GM12873 (cell line): ENCODE results near the gene HECA.
A peak's percentile ranks its signal among the peaks of the same experiment; 100 is the strongest.

Experiments used
- TF ChIP-seq, protein P1 (sequence below): IDR thresholded peaks from 2 replicates; pipeline ENCODE4 v1.5.1; 2012; ENCODE audit warnings: low read depth, mild to moderate bottlenecking, moderate library complexity, low read length, control low read depth; ENCODE audit not compliant: insufficient read depth; ENCODE audit errors: missing control alignments

HECA gene, protein sequence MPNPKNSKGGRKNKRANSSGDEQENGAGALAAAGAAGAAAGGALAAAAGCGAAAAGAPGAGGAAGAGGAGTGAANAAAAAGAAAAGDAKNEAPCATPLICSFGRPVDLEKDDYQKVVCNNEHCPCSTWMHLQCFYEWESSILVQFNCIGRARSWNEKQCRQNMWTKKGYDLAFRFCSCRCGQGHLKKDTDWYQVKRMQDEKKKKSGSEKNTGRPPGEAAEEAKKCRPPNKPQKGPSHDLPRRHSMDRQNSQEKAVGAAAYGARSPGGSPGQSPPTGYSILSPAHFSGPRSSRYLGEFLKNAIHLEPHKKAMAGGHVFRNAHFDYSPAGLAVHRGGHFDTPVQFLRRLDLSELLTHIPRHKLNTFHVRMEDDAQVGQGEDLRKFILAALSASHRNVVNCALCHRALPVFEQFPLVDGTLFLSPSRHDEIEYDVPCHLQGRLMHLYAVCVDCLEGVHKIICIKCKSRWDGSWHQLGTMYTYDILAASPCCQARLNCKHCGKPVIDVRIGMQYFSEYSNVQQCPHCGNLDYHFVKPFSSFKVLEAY

DNA sequence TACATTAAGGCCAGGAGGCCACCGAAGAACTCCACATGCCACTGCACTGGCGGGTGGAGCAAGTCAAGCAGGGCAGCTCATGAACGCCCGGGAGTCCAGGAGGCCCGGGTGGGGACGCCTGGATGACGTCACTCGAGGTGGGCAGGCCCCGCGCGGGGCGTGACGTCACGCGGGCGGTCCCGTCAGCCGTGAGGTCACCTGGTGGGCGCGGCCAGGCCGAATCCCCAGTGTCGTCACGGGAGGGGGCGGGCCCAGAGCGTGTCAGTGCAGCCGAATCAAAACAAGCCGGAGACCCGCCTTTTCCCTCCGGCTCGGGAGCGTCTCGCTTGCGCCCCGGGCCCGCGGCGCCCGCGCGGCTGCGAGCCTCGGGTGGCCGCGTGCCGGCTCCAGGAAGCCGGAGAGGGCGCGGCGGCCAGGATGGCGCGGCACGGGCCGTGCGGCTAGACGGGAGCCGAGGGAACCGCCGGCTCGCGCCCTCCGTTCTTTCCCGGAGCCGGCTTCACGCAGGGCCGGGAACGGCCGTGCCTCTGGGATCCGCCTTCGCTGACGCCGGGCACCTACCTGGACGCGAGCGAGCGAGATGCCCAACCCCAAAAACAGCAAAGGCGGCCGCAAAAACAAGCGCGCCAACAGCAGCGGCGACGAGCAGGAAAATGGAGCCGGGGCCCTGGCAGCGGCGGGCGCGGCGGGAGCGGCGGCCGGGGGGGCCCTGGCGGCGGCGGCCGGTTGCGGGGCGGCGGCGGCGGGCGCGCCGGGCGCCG, at the start of gene HECA:
Gene HECA, plus strand, starts transcription at position 264 of the 761 bp plus-strand sequence. Its CDS starts 317 bp downstream, at position 581.
- TF ChIP-seq, protein P1, sequence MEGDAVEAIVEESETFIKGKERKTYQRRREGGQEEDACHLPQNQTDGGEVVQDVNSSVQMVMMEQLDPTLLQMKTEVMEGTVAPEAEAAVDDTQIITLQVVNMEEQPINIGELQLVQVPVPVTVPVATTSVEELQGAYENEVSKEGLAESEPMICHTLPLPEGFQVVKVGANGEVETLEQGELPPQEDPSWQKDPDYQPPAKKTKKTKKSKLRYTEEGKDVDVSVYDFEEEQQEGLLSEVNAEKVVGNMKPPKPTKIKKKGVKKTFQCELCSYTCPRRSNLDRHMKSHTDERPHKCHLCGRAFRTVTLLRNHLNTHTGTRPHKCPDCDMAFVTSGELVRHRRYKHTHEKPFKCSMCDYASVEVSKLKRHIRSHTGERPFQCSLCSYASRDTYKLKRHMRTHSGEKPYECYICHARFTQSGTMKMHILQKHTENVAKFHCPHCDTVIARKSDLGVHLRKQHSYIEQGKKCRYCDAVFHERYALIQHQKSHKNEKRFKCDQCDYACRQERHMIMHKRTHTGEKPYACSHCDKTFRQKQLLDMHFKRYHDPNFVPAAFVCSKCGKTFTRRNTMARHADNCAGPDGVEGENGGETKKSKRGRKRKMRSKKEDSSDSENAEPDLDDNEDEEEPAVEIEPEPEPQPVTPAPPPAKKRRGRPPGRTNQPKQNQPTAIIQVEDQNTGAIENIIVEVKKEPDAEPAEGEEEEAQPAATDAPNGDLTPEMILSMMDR, result no peak

DNA sequence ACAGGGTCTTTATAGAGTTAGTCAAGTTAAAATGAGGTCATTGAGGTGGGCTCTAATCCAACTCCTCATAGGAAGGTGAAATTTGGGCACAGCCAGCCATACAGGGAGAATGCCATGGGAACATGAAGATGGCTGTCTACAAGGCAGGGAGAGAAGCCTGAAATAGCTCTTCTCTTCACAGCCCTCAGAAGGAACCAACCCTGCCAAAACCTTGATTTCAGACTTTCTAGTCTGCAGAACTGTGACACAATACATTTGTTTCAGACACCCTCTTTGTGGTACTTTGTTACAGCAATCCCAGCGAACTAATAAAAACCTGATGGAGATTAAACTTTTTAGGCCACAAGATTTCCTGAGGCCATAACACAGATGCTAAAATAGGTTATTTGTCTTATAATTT, 43.1 kb upstream of the HECA start:
- TF ChIP-seq, protein P1, result no peak

DNA sequence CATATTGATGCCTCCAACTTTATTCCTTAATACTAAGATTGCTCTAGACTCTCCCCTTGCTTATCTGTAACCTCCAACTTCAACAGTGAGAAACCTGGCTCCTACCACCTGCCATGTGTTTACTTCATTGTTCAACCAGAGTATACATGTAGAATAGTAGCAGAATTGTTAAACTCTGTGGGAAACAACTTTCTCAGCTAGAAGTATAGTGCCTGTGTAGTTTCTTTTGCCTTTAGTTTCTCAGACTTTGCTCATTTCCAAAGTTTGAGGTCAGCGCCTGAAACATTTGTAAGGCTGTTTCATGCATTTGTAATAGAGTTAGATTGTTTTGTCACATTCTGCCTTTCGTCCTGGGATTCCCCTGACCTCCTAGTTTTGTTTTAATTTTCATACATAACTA, 34.9 kb upstream of the HECA start:
- TF ChIP-seq, protein P1, result no peak

DNA sequence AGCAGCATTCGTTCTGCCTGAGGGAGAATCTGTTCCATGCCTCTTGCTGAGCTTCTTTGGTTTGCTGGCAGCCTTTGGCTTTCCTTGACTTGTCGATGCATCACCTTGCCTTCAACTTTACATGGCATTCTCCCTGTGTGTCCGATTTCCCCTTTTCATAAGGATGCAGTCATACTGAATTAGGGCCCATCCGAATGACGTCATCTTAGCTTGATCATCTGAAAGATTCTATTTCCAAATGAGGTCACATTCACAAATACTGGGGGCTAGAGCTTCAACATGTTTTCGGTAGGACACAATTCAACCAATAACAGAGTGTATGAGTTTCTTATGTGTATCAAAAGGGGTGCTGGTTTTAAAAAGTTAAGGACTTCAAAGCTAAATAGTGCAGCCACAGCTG, 27.8 kb upstream of the HECA start:
- TF ChIP-seq, protein P1, result no peak

DNA sequence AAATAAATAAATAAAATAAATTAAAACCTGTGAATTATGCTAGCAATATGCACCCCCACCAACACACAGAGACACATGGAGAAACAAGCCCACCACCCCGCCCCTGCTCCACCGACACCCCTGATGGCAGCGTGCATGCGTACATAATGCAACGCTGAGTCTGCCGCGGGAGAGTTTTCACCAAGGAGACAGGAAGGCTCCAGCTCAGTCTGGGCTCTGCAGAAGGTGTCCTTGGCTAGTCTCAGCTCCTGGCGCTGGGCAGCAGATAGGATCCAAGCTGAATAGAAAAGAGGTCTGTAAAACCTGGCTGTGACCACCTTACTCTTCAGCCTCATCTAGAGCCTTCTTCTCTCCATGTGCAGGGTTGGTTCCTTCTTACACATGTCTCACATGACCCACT, 26.5 kb upstream of the HECA start:
- TF ChIP-seq, protein P1, result no peak

DNA sequence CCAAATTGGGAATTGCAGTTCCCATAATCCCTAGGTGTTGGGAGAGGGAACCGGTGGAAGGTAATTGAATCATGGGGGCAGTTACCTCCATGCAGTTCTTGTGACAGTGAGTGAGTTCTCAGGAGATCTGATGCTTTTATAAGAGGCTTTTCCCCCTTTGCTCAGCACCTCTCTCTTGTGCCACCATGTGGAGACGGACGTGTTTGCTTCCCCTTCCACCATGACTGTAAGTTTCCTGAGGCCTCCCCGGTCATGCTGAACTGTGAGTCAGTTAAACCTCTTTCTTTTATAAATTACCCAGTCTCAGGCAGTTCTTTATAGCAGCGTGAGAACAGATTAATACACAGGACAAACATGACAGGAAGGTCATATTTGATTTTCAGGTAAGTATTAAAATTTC, 25.3 kb upstream of the HECA start:
- TF ChIP-seq, protein P1, result peak; percentile 69

DNA sequence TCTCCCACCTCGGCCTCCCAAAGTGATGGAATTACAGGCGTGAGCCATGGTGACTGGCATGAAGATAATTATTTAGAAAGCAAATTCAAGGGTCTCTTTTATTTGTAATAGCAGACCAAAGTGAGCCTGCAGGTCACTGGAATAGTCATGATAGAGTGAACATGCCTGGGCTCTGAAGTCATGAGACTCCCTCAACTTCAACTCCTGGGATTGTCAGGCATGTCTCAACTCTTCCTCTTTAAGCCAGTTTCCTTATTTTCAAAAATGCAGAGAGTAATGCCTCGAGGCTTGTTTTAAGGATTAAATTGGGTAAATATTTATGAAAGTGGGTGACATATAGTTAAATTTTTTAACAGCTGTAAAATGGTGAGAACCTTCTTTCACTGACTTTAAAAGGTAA, 22.7 kb upstream of the HECA start:
- TF ChIP-seq, protein P1, result no peak
